SK-N-SH treated with all-trans-retinoic acid at 6 μM for 48 hours (cell line): ENCODE measurements around the gene C14orf180.

ENCODE experiments used
- ATAC-seq: fragments of 200-7000 bp; cut with Tn5 transposase; 3 replicates; pipeline ENCODE4 v1.9.1; 2020; ENCODE audit warnings: mild to moderate bottlenecking, moderate library complexity
- ARNTL ChIP-seq: fragments of 450-650 bp; formaldehyde crosslinking; IDR thresholded peaks from 2 replicates; pipeline ENCODE4 v1.5.0; 2020; ENCODE audit warnings: low read depth, mild to moderate bottlenecking, moderate library complexity, borderline replicate concordance
- BACH2 ChIP-seq: fragments of 250-450 bp; sonication (Bioruptor Pico); IDR thresholded peaks from 2 replicates; pipeline ENCODE4 v1.9.0; 2021; ENCODE audit warnings: mild to moderate bottlenecking, borderline replicate concordance
- ESRRG ChIP-seq: fragments of 250-450 bp; sonication (Bioruptor Pico); IDR thresholded peaks from 2 replicates; pipeline ENCODE4 v1.6.1; 2021; ENCODE audit warnings: mild to moderate bottlenecking
- GLIS3 ChIP-seq: fragments of 250-450 bp; sonication (Bioruptor Pico); IDR thresholded peaks from 2 replicates; pipeline ENCODE4 v1.5.0; 2020; ENCODE audit warnings: mild to moderate bottlenecking, moderate library complexity
- ISL1 ChIP-seq: fragments of 250-450 bp; sonication (Bioruptor Pico); IDR thresholded peaks from 2 replicates; pipeline ENCODE4 v2.1.2; 2022; ENCODE audit warnings: mild to moderate bottlenecking, moderate library complexity
- OSR1 ChIP-seq: fragments of 250-450 bp; sonication (Bioruptor Pico); IDR thresholded peaks from 2 replicates; pipeline ENCODE4 v1.8.0; 2022; ENCODE audit warnings: moderate library complexity, mild to moderate bottlenecking, inconsistent platforms
- PATZ1 ChIP-seq: fragments of 250-450 bp; sonication (Bioruptor Pico); IDR thresholded peaks from 2 replicates; pipeline ENCODE4 v1.8.0; 2020; ENCODE audit warnings: mild to moderate bottlenecking, moderate library complexity, borderline replicate concordance
- POU6F1 ChIP-seq: fragments of 250-450 bp; sonication (Bioruptor Pico); IDR thresholded peaks from 2 replicates; pipeline ENCODE4 v1.8.0; 2021; ENCODE audit warnings: low read depth, mild to moderate bottlenecking, moderate library complexity, borderline replicate concordance
- PPARA ChIP-seq: fragments of 250-450 bp; sonication (Bioruptor Pico); IDR thresholded peaks from 2 replicates; pipeline ENCODE4 v1.5.0; 2020; ENCODE audit warnings: mild to moderate bottlenecking, borderline replicate concordance
- RARB ChIP-seq: fragments of 250-450 bp; sonication (Bioruptor Pico); IDR thresholded peaks from 2 replicates; pipeline ENCODE4 v1.8.0; 2021; ENCODE audit warnings: mild to moderate bottlenecking, moderate library complexity
- SNAI2 ChIP-seq: fragments of 250-450 bp; sonication (Bioruptor Pico); IDR thresholded peaks from 2 replicates; pipeline ENCODE4 v1.5.0; 2020; ENCODE audit warnings: mild to moderate bottlenecking, moderate library complexity
- TCF4 ChIP-seq: fragments of 250-450 bp; sonication (Bioruptor Pico); IDR thresholded peaks from 2 replicates; pipeline ENCODE4 v1.8.0; 2021; ENCODE audit warnings: mild to moderate bottlenecking, moderate library complexity, borderline replicate concordance
- ZC3H10 ChIP-seq: fragments of 250-450 bp; sonication (Bioruptor Pico); IDR thresholded peaks from 2 replicates; pipeline ENCODE4 v1.5.1; 2021; ENCODE audit warnings: mild to moderate bottlenecking, moderate library complexity
- ZFP3 ChIP-seq: fragments of 250-450 bp; sonication (Bioruptor Pico); IDR thresholded peaks from 2 replicates; pipeline ENCODE4 v1.5.0; 2020; ENCODE audit warnings: mild to moderate bottlenecking, moderate library complexity
- ZFP30 ChIP-seq: fragments of 450-650 bp; formaldehyde crosslinking; IDR thresholded peaks from 2 replicates; pipeline ENCODE4 v1.5.0; 2022; ENCODE audit warnings: mild to moderate bottlenecking, moderate library complexity
- ZNF565 ChIP-seq: fragments of 450-650 bp; formaldehyde crosslinking; conservative IDR thresholded peaks from 2 replicates; pipeline ENCODE4 v1.5.0; 2020; ENCODE audit warnings: low read depth, mild to moderate bottlenecking, moderate library complexity
- ZNF70 ChIP-seq: fragments of 450-650 bp; formaldehyde crosslinking; IDR thresholded peaks from 2 replicates; pipeline ENCODE4 v1.5.0; 2020; ENCODE audit warnings: mild to moderate bottlenecking, moderate library complexity
- ZNF8 ChIP-seq: fragments of 450-650 bp; formaldehyde crosslinking; IDR thresholded peaks from 2 replicates; pipeline ENCODE4 v1.5.0; 2020; ENCODE audit warnings: mild to moderate bottlenecking, moderate library complexity
- TF ChIP-seq, protein P1 (sequence below): fragments of 250-450 bp; sonication (Bioruptor Pico); IDR thresholded peaks from 2 replicates; pipeline ENCODE4 v1.5.0; 2020; ENCODE audit warnings: mild to moderate bottlenecking, moderate library complexity
- TF ChIP-seq, protein P2 (sequence below): fragments of 250-450 bp; sonication (Bioruptor Pico); IDR thresholded peaks from 2 replicates; pipeline ENCODE4 v1.5.1; 2020; ENCODE audit warnings: low read depth, mild to moderate bottlenecking, moderate library complexity

Gene C14orf180

GRCh38 chr14:104536942-104537612 lies 42.5 kb upstream of the C14orf180 start:
- ATAC-seq, result no peak
- no peak for TF ChIP-seq POU6F1 (CRISPR knock-in tag)
- TF ChIP-seq, all 23 proteins: peak for 0

DNA sequence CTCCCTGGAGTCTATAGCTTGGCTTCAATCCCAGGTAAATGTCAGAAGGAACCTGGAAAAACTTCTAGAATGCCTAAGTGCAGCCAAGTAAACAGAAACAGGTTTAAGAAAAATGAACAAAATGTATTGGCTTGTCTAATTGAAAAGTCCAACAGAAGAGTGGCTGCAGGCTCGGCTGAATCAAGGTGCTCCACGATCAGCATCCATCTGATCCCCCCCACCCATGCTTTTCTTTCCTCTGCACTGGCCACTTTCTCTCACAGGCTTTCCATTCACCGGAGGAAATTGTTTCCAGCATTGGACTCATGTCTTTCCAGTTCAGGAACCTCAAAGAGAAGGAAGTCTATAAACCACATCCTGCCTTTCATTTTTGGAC lies 42.0 kb upstream of the C14orf180 start:
- TF ChIP-seq, protein P1, sequence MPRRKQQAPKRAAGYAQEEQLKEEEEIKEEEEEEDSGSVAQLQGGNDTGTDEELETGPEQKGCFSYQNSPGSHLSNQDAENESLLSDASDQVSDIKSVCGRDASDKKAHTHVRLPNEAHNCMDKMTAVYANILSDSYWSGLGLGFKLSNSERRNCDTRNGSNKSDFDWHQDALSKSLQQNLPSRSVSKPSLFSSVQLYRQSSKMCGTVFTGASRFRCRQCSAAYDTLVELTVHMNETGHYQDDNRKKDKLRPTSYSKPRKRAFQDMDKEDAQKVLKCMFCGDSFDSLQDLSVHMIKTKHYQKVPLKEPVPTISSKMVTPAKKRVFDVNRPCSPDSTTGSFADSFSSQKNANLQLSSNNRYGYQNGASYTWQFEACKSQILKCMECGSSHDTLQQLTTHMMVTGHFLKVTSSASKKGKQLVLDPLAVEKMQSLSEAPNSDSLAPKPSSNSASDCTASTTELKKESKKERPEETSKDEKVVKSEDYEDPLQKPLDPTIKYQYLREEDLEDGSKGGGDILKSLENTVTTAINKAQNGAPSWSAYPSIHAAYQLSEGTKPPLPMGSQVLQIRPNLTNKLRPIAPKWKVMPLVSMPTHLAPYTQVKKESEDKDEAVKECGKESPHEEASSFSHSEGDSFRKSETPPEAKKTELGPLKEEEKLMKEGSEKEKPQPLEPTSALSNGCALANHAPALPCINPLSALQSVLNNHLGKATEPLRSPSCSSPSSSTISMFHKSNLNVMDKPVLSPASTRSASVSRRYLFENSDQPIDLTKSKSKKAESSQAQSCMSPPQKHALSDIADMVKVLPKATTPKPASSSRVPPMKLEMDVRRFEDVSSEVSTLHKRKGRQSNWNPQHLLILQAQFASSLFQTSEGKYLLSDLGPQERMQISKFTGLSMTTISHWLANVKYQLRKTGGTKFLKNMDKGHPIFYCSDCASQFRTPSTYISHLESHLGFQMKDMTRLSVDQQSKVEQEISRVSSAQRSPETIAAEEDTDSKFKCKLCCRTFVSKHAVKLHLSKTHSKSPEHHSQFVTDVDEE, result no peak
- TF ChIP-seq PPARA (CRISPR knock-in tag) (no peak), GLIS3 (CRISPR knock-in tag) (no peak), SNAI2 (CRISPR knock-in tag) (no peak), ESRRG (CRISPR knock-in tag) (no peak), RARB (CRISPR knock-in tag) (no peak), ISL1 (CRISPR knock-in tag) (no peak), ZNF565 (CRISPR knock-in tag) (no peak), BACH2 (no peak), ARNTL (CRISPR knock-in tag) (no peak)
- ATAC-seq, result no peak

GRCh38 chr14:104541905-104542465 lies 37.6 kb upstream of the C14orf180 start:
- no peak for TF ChIP-seq ARNTL (CRISPR knock-in tag)
- TF ChIP-seq, protein P1, result no peak
- no peak for TF ChIP-seq BACH2
- TF ChIP-seq ZFP30 (CRISPR knock-in tag), result no peak
- no peak for TF ChIP-seq ZNF565 (CRISPR knock-in tag)
- no peak for TF ChIP-seq PPARA (CRISPR knock-in tag)
- TF ChIP-seq, all 23 proteins: peak for 0
- ATAC-seq, result no peak

DNA sequence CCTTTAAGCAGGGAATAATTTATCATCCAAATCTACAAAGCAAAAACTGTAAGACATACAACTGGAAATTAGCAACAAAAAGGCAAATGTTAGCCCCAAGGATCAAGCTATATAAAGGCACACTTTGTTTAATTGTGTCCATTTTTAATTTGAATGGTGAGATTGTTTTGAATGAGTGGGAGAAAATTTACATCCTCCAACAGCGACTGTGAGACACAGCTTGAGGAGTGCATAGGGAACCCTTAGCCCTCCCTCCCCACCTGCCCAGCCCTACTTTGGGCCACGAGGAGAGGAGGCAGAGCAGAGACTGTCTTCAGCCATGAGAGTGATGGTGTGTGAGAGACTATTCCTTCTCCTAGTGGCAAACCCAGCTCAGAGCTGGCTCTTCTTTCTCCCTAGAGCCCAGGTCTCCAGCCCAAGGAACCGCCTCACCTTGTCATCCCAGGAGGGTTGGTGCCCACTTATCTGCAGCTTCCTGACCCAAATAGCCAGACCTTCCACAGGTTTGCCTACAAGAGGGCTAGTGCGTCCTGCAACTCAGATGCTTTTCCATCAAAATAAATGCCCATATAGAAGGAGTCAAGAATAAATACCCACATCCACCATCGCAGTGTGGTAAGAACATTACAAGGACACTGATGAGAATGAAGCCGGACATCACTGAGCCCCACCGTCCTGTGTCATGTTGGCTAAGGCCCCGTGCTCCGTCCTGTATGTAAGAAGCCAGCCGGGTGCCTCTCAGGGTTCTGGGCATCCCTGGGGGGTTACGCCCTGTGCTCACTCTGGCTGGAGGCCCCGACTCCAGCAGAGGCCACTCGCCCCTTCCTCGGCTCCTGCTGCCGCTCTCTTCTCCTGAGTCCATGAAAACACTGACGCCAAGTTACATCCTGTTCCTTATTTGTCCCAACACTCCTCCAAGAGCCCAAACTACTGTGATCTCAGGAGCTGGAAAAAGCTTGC lies 36.4 kb upstream of the C14orf180 start:
- no peak for ATAC-seq
- TF ChIP-seq OSR1 (CRISPR knock-in tag), result no peak
- no peak for TF ChIP-seq ZNF8 (CRISPR knock-in tag)
- no peak for TF ChIP-seq PATZ1 (CRISPR knock-in tag)
- no peak for TF ChIP-seq ESRRG (CRISPR knock-in tag)
- TF ChIP-seq, protein P2, sequence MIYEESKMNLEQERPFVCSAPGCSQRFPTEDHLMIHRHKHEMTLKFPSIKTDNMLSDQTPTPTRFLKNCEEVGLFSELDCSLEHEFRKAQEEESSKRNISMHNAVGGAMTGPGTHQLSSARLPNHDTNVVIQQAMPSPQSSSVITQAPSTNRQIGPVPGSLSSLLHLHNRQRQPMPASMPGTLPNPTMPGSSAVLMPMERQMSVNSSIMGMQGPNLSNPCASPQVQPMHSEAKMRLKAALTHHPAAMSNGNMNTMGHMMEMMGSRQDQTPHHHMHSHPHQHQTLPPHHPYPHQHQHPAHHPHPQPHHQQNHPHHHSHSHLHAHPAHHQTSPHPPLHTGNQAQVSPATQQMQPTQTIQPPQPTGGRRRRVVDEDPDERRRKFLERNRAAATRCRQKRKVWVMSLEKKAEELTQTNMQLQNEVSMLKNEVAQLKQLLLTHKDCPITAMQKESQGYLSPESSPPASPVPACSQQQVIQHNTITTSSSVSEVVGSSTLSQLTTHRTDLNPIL (CRISPR knock-in tag), result no peak
- TF ChIP-seq POU6F1 (CRISPR knock-in tag), result no peak
- no peak for TF ChIP-seq TCF4 (CRISPR knock-in tag)
- no peak for TF ChIP-seq ZFP3 (CRISPR knock-in tag)
- TF ChIP-seq ZNF70 (CRISPR knock-in tag), result no peak
- no peak for TF ChIP-seq ZC3H10
- TF ChIP-seq ARNTL (CRISPR knock-in tag), result no peak
